Endodermal cell (in vitro differentiated cells): ENCODE results near the gene NRG2. TPM values are rescaled to one million over a fixed set of nuclear protein-coding genes. Genes with fewer than 3 reads are reported as not detected.

ENCODE experiments used
- DNase-seq: peaks from one replicate; pipeline ENCODE4 v3.0.0-alpha.2; 2017
- H3K27ac ChIP-seq: 2 replicates; pipeline ENCODE4 v1.5.1; 2013; ENCODE audit warnings: mild to moderate bottlenecking, low read depth, low read length, moderate library complexity
- H3K27me3 ChIP-seq: 2 replicates; pipeline ENCODE4 v1.6.1; 2013; ENCODE audit warnings: mild to moderate bottlenecking, low read length, moderate library complexity; ENCODE audit not compliant: insufficient read depth, control insufficient read depth, poor library complexity, severe bottlenecking
- H3K36me3 ChIP-seq: 2 replicates; pipeline ENCODE4 v1.7.0; 2013; ENCODE audit warnings: mild to moderate bottlenecking, low read length, moderate library complexity; ENCODE audit not compliant: control insufficient read depth, insufficient read depth
- H3K4me1 ChIP-seq: one replicate; pipeline ENCODE4 v1.7.0; 2013; ENCODE audit warnings: low read length; ENCODE audit not compliant: control insufficient read depth, insufficient read depth
- H3K4me3 ChIP-seq: 2 replicates; pipeline ENCODE4 v1.5.1; 2013; ENCODE audit warnings: mild to moderate bottlenecking, low read length, moderate library complexity
- H3K9ac ChIP-seq: 2 replicates; pipeline ENCODE4 v1.6.1; 2013; ENCODE audit warnings: mild to moderate bottlenecking, low read length, moderate library complexity; ENCODE audit not compliant: poor library complexity, severe bottlenecking; ENCODE audit errors: extremely low read depth
- H3K9me3 ChIP-seq: 2 replicates; pipeline ENCODE4 v1.6.1; 2013; ENCODE audit warnings: mild to moderate bottlenecking, low read length, moderate library complexity; ENCODE audit not compliant: control insufficient read depth
- H3K27ac Mint-ChIP-seq: 2 replicates; pipeline ENCODE4 v1.8.0; 2020; ENCODE audit warnings: mixed read lengths
- H3K27me3 Mint-ChIP-seq: 2 replicates; pipeline ENCODE4 v1.8.0; 2021; ENCODE audit warnings: mild to moderate bottlenecking, mixed read lengths; ENCODE audit not compliant: insufficient read depth
- H3K36me3 Mint-ChIP-seq: 2 replicates; pipeline ENCODE4 v1.8.0; 2020; ENCODE audit warnings: low read depth, mixed read lengths
- H3K4me1 Mint-ChIP-seq: 2 replicates; pipeline ENCODE4 v1.8.0; 2020; ENCODE audit warnings: mixed read lengths
- H3K4me3 Mint-ChIP-seq: 2 replicates; pipeline ENCODE4 v1.8.0; 2020; ENCODE audit warnings: mild to moderate bottlenecking, moderate library complexity, mixed read lengths
- H3K9me3 Mint-ChIP-seq: 2 replicates; pipeline ENCODE4 v1.8.0; 2020; ENCODE audit warnings: mild to moderate bottlenecking, mixed read lengths
- WGBS, 2 experiments: methylation state at CpG; one replicate each; pipeline versions ENCODE4 v1.1.5 to v1.1.7; 2013; ENCODE audit warnings: missing lambda C conversion rate in 2 of 2, mixed read lengths in 1 of 2; ENCODE audit not compliant: insufficient coverage in 1 of 2, insufficient read length in 1 of 2; 5-methylcytosine and 5-hydroxymethylcytosine counted together
- total RNA-seq, 2 donors: library from RNA; stranded (reverse); fragmentation: NEBNext Ultra II Directional in 1 of 2; extraction: Animal tissue kit (Norgen Biotek cat#: 25700) in 1 of 2; gene quantifications; 2 replicates in 1 of 2; 3 replicates in 1 of 2; pipeline ENCODE4 v1.2.1, GENCODE V29; 2021
- TF ChIP-seq, protein P1 (sequence below): fragments of 200-600 bp; sonication (generic); conservative IDR thresholded peaks from 2 replicates; pipeline ENCODE4 v1.5.0; 2021; ENCODE audit warnings: antibody characterized with exemption, mild to moderate bottlenecking

Gene NRG2
- total RNA-seq, 2 donors from 2014 or later = 10.8 to 12.5 TPM

- 90 to 100% methylated on average over 2 to 7 of the region's 7 CpGs for WGBS, 2 experiments
- no peaks in the 10 kb centered on the region for H3K36me3 Mint-ChIP-seq
- DNase-seq = no peak
- no peaks in the 10 kb centered on the region for H3K36me3 ChIP-seq
- no peak overlapping the region for H3K4me3 Mint-ChIP-seq
- no peaks in the 10 kb centered on the region for H3K9me3 Mint-ChIP-seq
- TF ChIP-seq, protein P1, sequence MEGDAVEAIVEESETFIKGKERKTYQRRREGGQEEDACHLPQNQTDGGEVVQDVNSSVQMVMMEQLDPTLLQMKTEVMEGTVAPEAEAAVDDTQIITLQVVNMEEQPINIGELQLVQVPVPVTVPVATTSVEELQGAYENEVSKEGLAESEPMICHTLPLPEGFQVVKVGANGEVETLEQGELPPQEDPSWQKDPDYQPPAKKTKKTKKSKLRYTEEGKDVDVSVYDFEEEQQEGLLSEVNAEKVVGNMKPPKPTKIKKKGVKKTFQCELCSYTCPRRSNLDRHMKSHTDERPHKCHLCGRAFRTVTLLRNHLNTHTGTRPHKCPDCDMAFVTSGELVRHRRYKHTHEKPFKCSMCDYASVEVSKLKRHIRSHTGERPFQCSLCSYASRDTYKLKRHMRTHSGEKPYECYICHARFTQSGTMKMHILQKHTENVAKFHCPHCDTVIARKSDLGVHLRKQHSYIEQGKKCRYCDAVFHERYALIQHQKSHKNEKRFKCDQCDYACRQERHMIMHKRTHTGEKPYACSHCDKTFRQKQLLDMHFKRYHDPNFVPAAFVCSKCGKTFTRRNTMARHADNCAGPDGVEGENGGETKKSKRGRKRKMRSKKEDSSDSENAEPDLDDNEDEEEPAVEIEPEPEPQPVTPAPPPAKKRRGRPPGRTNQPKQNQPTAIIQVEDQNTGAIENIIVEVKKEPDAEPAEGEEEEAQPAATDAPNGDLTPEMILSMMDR = no peak
- H3K27me3 ChIP-seq = peaks cover 69% of the 10 kb centered on the region
- H3K27ac Mint-ChIP-seq = no peak overlapping the region
- no peak overlapping the region for H3K9ac ChIP-seq
- H3K4me3 ChIP-seq = no peak overlapping the region
- no peaks in the 10 kb centered on the region for H3K27me3 Mint-ChIP-seq
- peaks cover 26% of the 10 kb centered on the region for H3K4me1 ChIP-seq
- H3K9me3 ChIP-seq = no peaks in the 10 kb centered on the region
- H3K27ac ChIP-seq = no peak overlapping the region
- no peaks in the 10 kb centered on the region for H3K4me1 Mint-ChIP-seq
Measured at GRCh38 chr5:140018517-140018916, 24.6 kb downstream of the NRG2 start.

- no peak overlapping the region for H3K4me3 ChIP-seq
- no peaks in the 10 kb centered on the region for H3K4me1 Mint-ChIP-seq
- H3K27ac Mint-ChIP-seq = no peak overlapping the region
- peaks cover 24% of the 10 kb centered on the region for H3K4me1 ChIP-seq
- H3K27ac ChIP-seq = no peak overlapping the region
- TF ChIP-seq, protein P1 = no peak
- no peaks in the 10 kb centered on the region for H3K9me3 ChIP-seq
- no peak for DNase-seq
- no peaks in the 10 kb centered on the region for H3K36me3 Mint-ChIP-seq
- H3K9ac ChIP-seq = no peak overlapping the region
- no peaks in the 10 kb centered on the region for H3K36me3 ChIP-seq
- H3K9me3 Mint-ChIP-seq = no peaks in the 10 kb centered on the region
- H3K27me3 Mint-ChIP-seq = no peaks in the 10 kb centered on the region
- 92 to 93% methylated on average over 7 to 8 of the region's 8 CpGs for WGBS, 2 experiments
- no peak overlapping the region for H3K4me3 Mint-ChIP-seq
- peaks cover 73% of the 10 kb centered on the region for H3K27me3 ChIP-seq
Measured at GRCh38 chr5:140018096-140018481, 25.0 kb downstream of the NRG2 start.

GRCh38 chr5:140017397-140018095, 25.6 kb downstream of the NRG2 start:
- H3K4me3 ChIP-seq = no peak overlapping the region
- no peak overlapping the region for H3K27ac Mint-ChIP-seq
- TF ChIP-seq, protein P1 = no peak
- WGBS, 2 experiments = 92 to 96% methylated on average over 8 to 9 of the region's 9 CpGs
- H3K27ac ChIP-seq = no peak overlapping the region
- H3K4me1 Mint-ChIP-seq = no peaks in the 10 kb centered on the region
- peaks cover 20% of the 10 kb centered on the region for H3K4me1 ChIP-seq
- no peak for DNase-seq
- no peak overlapping the region for H3K9ac ChIP-seq
- H3K9me3 Mint-ChIP-seq = no peaks in the 10 kb centered on the region
- no peak overlapping the region for H3K4me3 Mint-ChIP-seq
- no peaks in the 10 kb centered on the region for H3K36me3 Mint-ChIP-seq
- H3K27me3 ChIP-seq = peaks cover 78% of the 10 kb centered on the region
- no peaks in the 10 kb centered on the region for H3K27me3 Mint-ChIP-seq
- H3K9me3 ChIP-seq = no peaks in the 10 kb centered on the region
- no peaks in the 10 kb centered on the region for H3K36me3 ChIP-seq
